MM.1S (cell line): ENCODE measurements around the gene TECPR2.

Experiments
- DNase-seq: peaks from one replicate; pipeline ENCODE4 v3.0.0-alpha.2; 2015
- H2AFZ ChIP-seq: fragments of 300-600 bp; sonication (generic); 2 replicates; pipeline ENCODE4 v1.6.0; 2016; ENCODE audit warnings: antibody characterized with exemption, low read length
- H3F3A ChIP-seq: fragments of 300-600 bp; sonication (generic); 2 replicates; pipeline ENCODE4 v1.6.1; 2016; ENCODE audit warnings: mild to moderate bottlenecking, antibody characterized with exemption, low read length, moderate library complexity, mixed read lengths; ENCODE audit not compliant: insufficient read depth
- H3K27ac ChIP-seq: fragments of 300-600 bp; sonication (generic); 2 replicates; pipeline ENCODE4 v1.5.1; 2016; ENCODE audit warnings: mild to moderate bottlenecking, low read length
- H3K27me3 ChIP-seq: fragments of 300-600 bp; sonication (generic); replicated peaks from 2 replicates; pipeline ENCODE4 v1.6.0; 2016; ENCODE audit warnings: low read length; ENCODE audit not compliant: insufficient read depth
- H3K36me3 ChIP-seq: fragments of 300-600 bp; sonication (generic); replicated peaks from 2 replicates; pipeline ENCODE4 v1.6.1; 2016; ENCODE audit warnings: mild to moderate bottlenecking, low read length, mixed read lengths; ENCODE audit not compliant: insufficient read depth
- H3K4me1 ChIP-seq: fragments of 300-600 bp; sonication (generic); 2 replicates; pipeline ENCODE4 v1.6.1; 2016; ENCODE audit warnings: low read length, mixed read lengths
- H3K4me2 ChIP-seq: fragments of 300-600 bp; sonication (generic); 2 replicates; pipeline ENCODE4 v1.6.0; 2016; ENCODE audit warnings: low read depth, low read length
- H3K4me3 ChIP-seq: fragments of 300-600 bp; sonication (generic); 2 replicates; pipeline ENCODE4 v1.5.1; 2016; ENCODE audit warnings: low read length, mixed read lengths
- H3K79me2 ChIP-seq: fragments of 300-600 bp; sonication (generic); 2 replicates; pipeline ENCODE4 v1.6.1; 2016; ENCODE audit warnings: mixed run types, low read length, mixed read lengths
- H3K9ac ChIP-seq: fragments of 300-600 bp; sonication (generic); 2 replicates; pipeline ENCODE4 v1.6.1; 2016; ENCODE audit warnings: low read length, mixed read lengths
- H3K9me2 ChIP-seq: fragments of 300-600 bp; sonication (generic); replicated peaks from 2 replicates; pipeline ENCODE4 v1.6.1; 2016; ENCODE audit warnings: mild to moderate bottlenecking, low read length, mixed read lengths; ENCODE audit not compliant: insufficient read depth
- H3K9me3 ChIP-seq: fragments of 300-600 bp; sonication (generic); replicated peaks from 2 replicates; pipeline ENCODE4 v1.6.1; 2016; ENCODE audit warnings: mild to moderate bottlenecking, low read length, mixed read lengths; ENCODE audit not compliant: insufficient read depth
- H4K20me1 ChIP-seq: fragments of 300-600 bp; sonication (generic); 2 replicates; pipeline ENCODE4 v1.6.1; 2016; ENCODE audit warnings: mild to moderate bottlenecking, low read length, moderate library complexity, mixed read lengths; ENCODE audit not compliant: insufficient read depth
- CTCF ChIP-seq: fragments of 300-600 bp; sonication (generic); IDR thresholded peaks from 2 replicates; pipeline ENCODE4 v1.5.1; 2016; ENCODE audit warnings: antibody characterized with exemption, low read length, mixed read lengths
- EZH2 ChIP-seq: fragments of 300-600 bp; sonication (generic); optimal IDR thresholded peaks from 2 replicates; pipeline ENCODE3; 2017; ENCODE audit warnings: low read depth, mild to moderate bottlenecking, antibody characterized with exemption, low read length, mixed read lengths
- EZH2phosphoT487 ChIP-seq: fragments of 300-600 bp; sonication (generic); IDR thresholded peaks from 2 replicates; pipeline ENCODE4 v1.6.1; 2018; ENCODE audit warnings: antibody characterized with exemption, low read length

TECPR2 gene

GRCh38 chr14:102450206-102451063, 87.7 kb downstream of the TECPR2 start:
- no peaks in the 10 kb centered on the region for H3K79me2 ChIP-seq
- no peaks in the 10 kb centered on the region for H3K9me3 ChIP-seq
- no peaks in the 10 kb centered on the region for H3K4me1 ChIP-seq
- TF ChIP-seq EZH2phosphoT487 (no peak), CTCF (no peak), EZH2 (no peak)
- no peak overlapping the region for H3K9ac ChIP-seq
- H3K27ac ChIP-seq: no peak overlapping the region
- H3K36me3 ChIP-seq: no peaks in the 10 kb centered on the region
- H3K9me2 ChIP-seq: no peaks in the 10 kb centered on the region
- no peak overlapping the region for H3K4me2 ChIP-seq
- H3K27me3 ChIP-seq: no peaks in the 10 kb centered on the region
- H2AFZ ChIP-seq: no peak overlapping the region
- no peaks in the 10 kb centered on the region for H4K20me1 ChIP-seq
- no peak overlapping the region for H3K4me3 ChIP-seq
- no peak for DNase-seq
- H3F3A ChIP-seq: no peaks in the 10 kb centered on the region

DNA sequence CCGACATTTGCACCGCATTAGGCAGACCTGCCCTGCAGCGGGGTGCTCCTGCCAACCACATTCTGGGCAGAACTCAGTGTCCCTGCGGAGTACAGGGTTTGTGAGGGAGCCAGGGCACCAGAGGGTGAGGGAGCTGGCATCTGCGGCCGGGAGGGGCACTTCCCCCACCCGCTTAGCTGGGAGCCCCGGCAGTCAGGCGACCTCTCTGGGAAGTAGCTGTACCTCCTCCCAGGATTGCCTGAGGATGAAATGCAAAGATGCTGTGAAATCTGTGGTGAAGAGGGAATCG, 88.3 kb downstream of the TECPR2 start:
- no peaks in the 10 kb centered on the region for H3K4me1 ChIP-seq
- H3F3A ChIP-seq: no peaks in the 10 kb centered on the region
- H3K9ac ChIP-seq: no peak overlapping the region
- H3K4me3 ChIP-seq: no peak overlapping the region
- no peaks in the 10 kb centered on the region for H3K36me3 ChIP-seq
- H3K27ac ChIP-seq: no peak overlapping the region
- TF ChIP-seq EZH2 (no peak), CTCF (no peak), EZH2phosphoT487 (no peak)
- no peaks in the 10 kb centered on the region for H3K27me3 ChIP-seq
- no peak for DNase-seq
- no peaks in the 10 kb centered on the region for H3K79me2 ChIP-seq
- H4K20me1 ChIP-seq: no peaks in the 10 kb centered on the region
- H2AFZ ChIP-seq: no peak overlapping the region
- no peak overlapping the region for H3K4me2 ChIP-seq
- no peaks in the 10 kb centered on the region for H3K9me3 ChIP-seq
- no peaks in the 10 kb centered on the region for H3K9me2 ChIP-seq

GRCh38 chr14:102452302-102452701, 89.6 kb downstream of the TECPR2 start:
- Histone ChIP-seq H2AFZ (no peak overlapping the region), H3K9me3 (no peaks in the 10 kb centered on the region), H3K9ac (no peak overlapping the region), H3K4me2 (no peak overlapping the region), H3K27me3 (no peaks in the 10 kb centered on the region), H3K4me3 (no peak overlapping the region), H3K27ac (no peak overlapping the region), H3F3A (no peaks in the 10 kb centered on the region), H4K20me1 (no peaks in the 10 kb centered on the region), H3K36me3 (no peaks in the 10 kb centered on the region), H3K9me2 (no peaks in the 10 kb centered on the region), H3K4me1 (no peaks in the 10 kb centered on the region), H3K79me2 (no peaks in the 10 kb centered on the region)
- no peak for DNase-seq
- TF ChIP-seq EZH2phosphoT487 (no peak), EZH2 (no peak), CTCF (no peak)
